ENCODE results near the gene HAGH.

HAGH gene

DNA sequence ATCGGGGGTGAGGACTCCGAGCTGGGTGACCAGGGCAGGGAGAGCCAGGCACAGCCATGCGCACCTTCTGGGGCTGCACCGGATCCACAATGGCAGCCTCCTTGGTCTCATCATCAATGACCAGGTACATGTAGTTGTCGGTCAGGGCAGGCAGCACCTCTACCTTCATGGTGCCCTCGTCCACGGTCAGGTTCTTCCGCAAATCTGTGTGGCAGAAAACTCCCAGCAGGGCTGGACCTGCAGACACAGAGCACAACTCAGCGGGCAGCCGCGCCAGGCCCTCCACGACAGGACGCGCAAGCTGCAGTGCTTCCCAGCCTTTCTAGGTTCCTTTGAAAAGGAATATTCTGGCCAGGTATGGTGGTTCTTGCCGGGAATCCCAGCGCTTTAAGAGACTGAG is 3.8 kb downstream of the HAGH start:
- no peak overlapping the region for H3K4me3 ChIP-seq (ENCODE audit: low read depth, low read length)
- TF ChIP-seq, protein P1, sequence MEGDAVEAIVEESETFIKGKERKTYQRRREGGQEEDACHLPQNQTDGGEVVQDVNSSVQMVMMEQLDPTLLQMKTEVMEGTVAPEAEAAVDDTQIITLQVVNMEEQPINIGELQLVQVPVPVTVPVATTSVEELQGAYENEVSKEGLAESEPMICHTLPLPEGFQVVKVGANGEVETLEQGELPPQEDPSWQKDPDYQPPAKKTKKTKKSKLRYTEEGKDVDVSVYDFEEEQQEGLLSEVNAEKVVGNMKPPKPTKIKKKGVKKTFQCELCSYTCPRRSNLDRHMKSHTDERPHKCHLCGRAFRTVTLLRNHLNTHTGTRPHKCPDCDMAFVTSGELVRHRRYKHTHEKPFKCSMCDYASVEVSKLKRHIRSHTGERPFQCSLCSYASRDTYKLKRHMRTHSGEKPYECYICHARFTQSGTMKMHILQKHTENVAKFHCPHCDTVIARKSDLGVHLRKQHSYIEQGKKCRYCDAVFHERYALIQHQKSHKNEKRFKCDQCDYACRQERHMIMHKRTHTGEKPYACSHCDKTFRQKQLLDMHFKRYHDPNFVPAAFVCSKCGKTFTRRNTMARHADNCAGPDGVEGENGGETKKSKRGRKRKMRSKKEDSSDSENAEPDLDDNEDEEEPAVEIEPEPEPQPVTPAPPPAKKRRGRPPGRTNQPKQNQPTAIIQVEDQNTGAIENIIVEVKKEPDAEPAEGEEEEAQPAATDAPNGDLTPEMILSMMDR (IDR thresholded peaks at IDR 0.05; ENCODE audit: borderline replicate concordance, insufficient read depth, low read depth, low read length), result no peak

DNA sequence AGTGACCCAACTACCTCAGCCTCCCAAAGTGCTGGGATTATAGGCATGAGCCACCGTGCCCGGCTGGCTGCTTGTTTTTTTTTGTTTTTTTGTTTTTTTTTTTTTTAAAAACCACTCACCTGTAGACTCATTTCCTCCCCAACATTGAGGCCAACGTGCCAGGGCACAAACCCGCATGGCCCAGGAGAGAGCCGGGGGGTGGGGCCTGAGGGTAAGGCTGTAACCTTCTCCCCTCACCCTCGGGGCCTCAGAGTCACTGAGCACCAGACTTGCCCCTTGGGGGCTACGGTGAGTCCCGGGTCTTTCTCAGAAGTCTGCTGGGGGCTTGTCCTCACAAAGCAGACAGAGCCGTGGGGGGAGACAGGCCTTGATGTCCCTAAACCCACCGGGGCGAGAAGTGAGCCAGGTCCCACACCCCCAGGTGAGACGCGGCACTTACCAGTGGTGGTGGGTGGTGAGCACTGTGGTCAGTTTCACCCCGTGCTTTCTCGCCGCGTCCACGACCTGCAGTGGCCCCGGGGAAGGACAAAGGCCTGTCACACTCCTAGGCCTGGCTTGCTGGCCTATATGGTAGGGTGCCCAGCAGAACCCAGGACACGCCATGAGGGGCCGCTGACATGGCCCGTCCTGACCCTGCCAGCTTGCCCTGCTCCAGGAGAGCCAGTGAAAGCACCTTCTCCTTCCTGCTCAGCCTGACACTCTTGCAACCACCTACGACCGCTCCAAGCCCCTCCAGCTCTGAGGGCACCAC is 4.6 kb downstream of the HAGH start:
- H3K4me3 ChIP-seq (ENCODE audit: low read depth, low read length), result no peak overlapping the region
- TF ChIP-seq, protein P1 (IDR thresholded peaks at IDR 0.05; ENCODE audit: borderline replicate concordance, insufficient read depth, low read depth, low read length), result no peak

- TF ChIP-seq, protein P1 (IDR thresholded peaks at IDR 0.05; ENCODE audit: borderline replicate concordance, insufficient read depth, low read depth, low read length), result no peak
Measured at GRCh38 chr16:1820946-1821290, 5.7 kb downstream of the HAGH start.

DNA sequence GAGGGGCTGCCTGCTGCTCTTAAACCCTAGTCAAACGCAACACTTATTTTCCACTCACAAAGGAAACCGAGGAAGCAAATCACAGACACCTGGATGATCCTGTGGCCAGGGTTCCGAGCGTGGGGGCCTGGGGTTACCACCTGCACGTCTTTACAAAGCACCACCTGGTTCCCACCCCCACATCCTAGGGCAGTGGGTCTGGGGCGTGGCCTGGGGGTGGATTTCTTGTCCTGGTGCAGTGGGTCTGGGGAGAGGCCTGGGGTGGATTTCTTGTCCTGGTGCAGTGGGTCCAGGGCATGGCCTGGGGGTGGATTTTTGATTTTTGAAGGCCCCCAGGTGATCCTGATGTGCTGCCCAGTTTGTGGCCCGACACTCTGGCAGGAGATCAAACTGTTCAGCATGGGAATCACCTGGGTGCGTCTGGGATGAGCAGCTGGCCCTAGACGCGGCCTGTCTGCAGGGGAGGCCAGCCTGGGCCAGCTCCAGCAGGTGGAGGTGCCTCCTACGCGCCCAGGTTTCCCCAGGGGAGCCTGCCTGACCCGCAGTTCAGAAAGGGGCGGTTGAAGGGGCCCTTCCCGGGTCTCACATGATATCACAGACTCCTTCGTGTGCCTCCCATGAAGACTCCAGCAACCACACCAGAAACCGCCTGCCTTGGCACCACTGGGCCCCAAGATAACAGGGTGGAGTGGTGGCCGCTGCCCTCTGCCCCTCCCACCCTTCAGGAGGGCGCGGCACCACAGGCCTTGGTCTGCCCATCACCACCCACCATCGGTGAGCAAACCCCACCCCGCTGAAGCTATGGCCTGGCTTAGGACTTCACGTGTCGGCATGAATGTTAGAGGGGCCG is 6.3 kb downstream of the HAGH start:
- no peak overlapping the region for H3K4me3 ChIP-seq (ENCODE audit: low read depth, low read length)
- TF ChIP-seq, protein P1 (IDR thresholded peaks at IDR 0.05; ENCODE audit: borderline replicate concordance, insufficient read depth, low read depth, low read length), result no peak

More at GRCh38 chr16:1820946-1821290, 5.7 kb downstream of the HAGH start:
- H3K4me3 ChIP-seq (ENCODE audit: low read depth, low read length), result no peak overlapping the region

DNA sequence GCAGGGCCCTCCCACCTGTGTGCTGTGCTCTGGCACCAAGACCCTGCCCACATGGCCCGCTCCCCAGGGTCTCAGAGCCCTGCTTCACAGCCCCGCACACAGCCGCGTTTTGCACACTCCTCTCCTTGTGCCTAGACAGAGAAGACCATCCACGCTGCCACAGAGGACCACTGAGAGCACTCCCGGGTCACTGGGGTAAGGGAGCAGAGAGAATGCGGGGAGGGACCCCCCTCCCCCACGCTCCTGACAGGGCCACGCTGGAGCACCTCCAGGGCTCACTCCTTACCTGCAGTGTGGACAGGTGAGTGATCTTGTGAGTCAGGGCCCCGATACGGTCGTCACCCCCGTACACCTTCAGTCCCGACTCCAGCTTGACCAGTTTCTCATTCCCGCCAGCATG is 7.0 kb downstream of the HAGH start:
- H3K4me3 ChIP-seq (ENCODE audit: low read depth, low read length), result no peak overlapping the region
- TF ChIP-seq, protein P1 (IDR thresholded peaks at IDR 0.05; ENCODE audit: borderline replicate concordance, insufficient read depth, low read depth, low read length), result no peak

GRCh38 chr16:1818873-1819525 is 7.6 kb downstream of the HAGH start:
- TF ChIP-seq, protein P1 (IDR thresholded peaks at IDR 0.05; ENCODE audit: borderline replicate concordance, insufficient read depth, low read depth, low read length), result no peak

More at GRCh38 chr16:1818873-1819525, 7.6 kb downstream of the HAGH start:
- H3K4me3 ChIP-seq (ENCODE audit: low read depth, low read length), result no peak overlapping the region

Measured in GM12875 (cell line).